ENCODE measurements around the gene HESX1. TPM values are rescaled to one million over a fixed set of nuclear protein-coding genes. Genes with fewer than 3 reads are reported as not detected.

Gene HESX1
- total and polyA plus RNA-seq, 2 of the 4 experiments (the other 2 are of a cell fraction) = 0.36 to 0.82 TPM

DNA sequence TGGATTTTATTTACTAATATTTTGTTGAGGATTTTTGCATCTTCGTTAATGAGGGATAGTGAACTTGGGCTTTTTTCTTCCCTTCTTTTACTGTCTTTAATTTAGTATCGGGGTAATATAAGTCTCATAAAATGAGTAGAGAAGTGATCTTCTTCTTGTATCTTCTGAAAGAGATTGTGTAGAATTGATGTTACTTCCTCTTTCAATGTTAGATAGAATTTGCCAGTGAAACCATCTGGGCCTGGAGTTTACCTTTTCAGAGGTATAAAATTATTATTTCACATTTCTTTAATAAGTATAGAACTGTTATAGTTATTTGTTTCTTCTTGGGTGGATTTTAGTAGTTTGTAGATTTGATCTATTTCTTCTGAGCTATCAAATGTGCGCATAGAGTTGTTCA is 7.8 kb downstream of the HESX1 start:
- Histone ChIP-seq H3K56ac (ENCODE audit: extremely low read depth, insufficient read depth, low read length) (no peak overlapping the region), H2AFZ (replicated peaks; ENCODE audit: low read length, poor library complexity) (no peak overlapping the region), H3K4me2 (ENCODE audit: low read depth, low read length) (no peak overlapping the region), H2BK20ac (ENCODE audit: low read depth, low read length) (no peak overlapping the region), H4K5ac (ENCODE audit: low read depth, low read length) (no peak overlapping the region), H2AK9ac (replicated peaks; ENCODE audit: low read depth, low read length, poor library complexity) (no peak overlapping the region), H4K20me1 (ENCODE audit: insufficient read depth, low read length) (no peaks in the 10 kb centered on the region), H3K4me1 (ENCODE audit: control insufficient read depth, insufficient read depth, low read length) (no peaks in the 10 kb centered on the region), H3K4ac (ENCODE audit: low read depth, low read length) (no peak overlapping the region), H3K27me3 (ENCODE audit: control insufficient read depth, insufficient read depth, low read length) (peaks cover 4% of the 10 kb centered on the region; the same call in 1 of the 2 replicates), H3K18ac (ENCODE audit: low read depth, low read length) (no peak overlapping the region), H2BK120ac (ENCODE audit: low read depth, low read length) (no peak overlapping the region), H3K4me3 (ENCODE audit: insufficient read depth, low read depth, low read length) (no peak overlapping the region), H3K9ac (ENCODE audit: low read depth, low read length) (no peak overlapping the region), H4K8ac (ENCODE audit: low read depth in 2 of 2, low read length in 2 of 2) (no peak overlapping the region), H3K23ac (ENCODE audit: low read depth, low read length) (no peak overlapping the region), H3K9me1 (ENCODE audit: insufficient read depth, low read length) (no peaks in the 10 kb centered on the region), H3K36me3 (ENCODE audit: control insufficient read depth, insufficient read depth, low read length) (no peaks in the 10 kb centered on the region), H4K91ac (ENCODE audit: insufficient read depth, low read depth, low read length) (no peak overlapping the region), H3K14ac (replicated peaks; ENCODE audit: low read depth, low read length) (no peak overlapping the region), H2BK15ac (ENCODE audit: low read depth, low read length) (no peak overlapping the region), H3K27ac (ENCODE audit: insufficient read depth, low read length) (no peak overlapping the region), H2BK5ac (ENCODE audit: low read depth, low read length, poor library complexity, severe bottlenecking) (no peak overlapping the region), H3K9me3 (ENCODE audit: control insufficient read depth, insufficient read depth, low read length) (no peaks in the 10 kb centered on the region), H3K79me1 (ENCODE audit: low read depth in 1 of 2, low read length in 2 of 2) (no peaks in the 10 kb centered on the region), H2AK5ac (ENCODE audit: low read depth, low read length) (no peak overlapping the region)
- ATAC-seq (ENCODE audit: low read depth) (no peak), DNase-seq (no peak)
- ChIA-PET POLR2A (ENCODE audit: unreplicated experiment) (no interaction called here), CTCF (no interaction called here)
- TF ChIP-seq POLR2A (IDR thresholded peaks at IDR 0.05; ENCODE audit: low read depth, low read length) (no peak), RCOR1 (IDR thresholded peaks at IDR 0.05; ENCODE audit: insufficient replicate concordance, low read length) (no peak), MAZ (IDR thresholded peaks at IDR 0.05; ENCODE audit: borderline replicate concordance, low read depth, low read length) (no peak), RAD21 (IDR thresholded peaks at IDR 0.05; ENCODE audit: low read length) (no peak), SMC3 (IDR thresholded peaks at IDR 0.05; ENCODE audit: low read depth, low read length) (no peak), USF2 (IDR thresholded peaks at IDR 0.05; ENCODE audit: low read depth, low read length) (no peak), CHD1 (IDR thresholded peaks at IDR 0.05; ENCODE audit: low read depth, low read length) (no peak), MXI1 (IDR thresholded peaks at IDR 0.05; ENCODE audit: borderline replicate concordance, low read depth, low read length) (no peak), RFX5 (IDR thresholded peaks at IDR 0.05; ENCODE audit: low read depth, low read length) (no peak), BHLHE40 (IDR thresholded peaks at IDR 0.05; ENCODE audit: low read depth, low read length) (no peak), FOS (IDR thresholded peaks at IDR 0.05; ENCODE audit: low read depth, low read length) (no peak), MAFK (IDR thresholded peaks at IDR 0.05; ENCODE audit: low read depth, low read length) (no peak), CEBPB (IDR thresholded peaks at IDR 0.05; ENCODE audit: low read depth, low read length) (no peak)
- TF ChIP-seq, protein P1, sequence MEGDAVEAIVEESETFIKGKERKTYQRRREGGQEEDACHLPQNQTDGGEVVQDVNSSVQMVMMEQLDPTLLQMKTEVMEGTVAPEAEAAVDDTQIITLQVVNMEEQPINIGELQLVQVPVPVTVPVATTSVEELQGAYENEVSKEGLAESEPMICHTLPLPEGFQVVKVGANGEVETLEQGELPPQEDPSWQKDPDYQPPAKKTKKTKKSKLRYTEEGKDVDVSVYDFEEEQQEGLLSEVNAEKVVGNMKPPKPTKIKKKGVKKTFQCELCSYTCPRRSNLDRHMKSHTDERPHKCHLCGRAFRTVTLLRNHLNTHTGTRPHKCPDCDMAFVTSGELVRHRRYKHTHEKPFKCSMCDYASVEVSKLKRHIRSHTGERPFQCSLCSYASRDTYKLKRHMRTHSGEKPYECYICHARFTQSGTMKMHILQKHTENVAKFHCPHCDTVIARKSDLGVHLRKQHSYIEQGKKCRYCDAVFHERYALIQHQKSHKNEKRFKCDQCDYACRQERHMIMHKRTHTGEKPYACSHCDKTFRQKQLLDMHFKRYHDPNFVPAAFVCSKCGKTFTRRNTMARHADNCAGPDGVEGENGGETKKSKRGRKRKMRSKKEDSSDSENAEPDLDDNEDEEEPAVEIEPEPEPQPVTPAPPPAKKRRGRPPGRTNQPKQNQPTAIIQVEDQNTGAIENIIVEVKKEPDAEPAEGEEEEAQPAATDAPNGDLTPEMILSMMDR (conservative IDR thresholded peaks at IDR 0.05; ENCODE audit: low read depth, low read length) = no peak
- TF ChIP-seq, protein P2, sequence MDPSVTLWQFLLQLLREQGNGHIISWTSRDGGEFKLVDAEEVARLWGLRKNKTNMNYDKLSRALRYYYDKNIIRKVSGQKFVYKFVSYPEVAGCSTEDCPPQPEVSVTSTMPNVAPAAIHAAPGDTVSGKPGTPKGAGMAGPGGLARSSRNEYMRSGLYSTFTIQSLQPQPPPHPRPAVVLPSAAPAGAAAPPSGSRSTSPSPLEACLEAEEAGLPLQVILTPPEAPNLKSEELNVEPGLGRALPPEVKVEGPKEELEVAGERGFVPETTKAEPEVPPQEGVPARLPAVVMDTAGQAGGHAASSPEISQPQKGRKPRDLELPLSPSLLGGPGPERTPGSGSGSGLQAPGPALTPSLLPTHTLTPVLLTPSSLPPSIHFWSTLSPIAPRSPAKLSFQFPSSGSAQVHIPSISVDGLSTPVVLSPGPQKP (IDR thresholded peaks at IDR 0.05; ENCODE audit: borderline replicate concordance, low read depth, low read length) = no peak
- no CpG with 5 or more reads among the region's 3 CpGs for WGBS, 2 experiments (ENCODE audit: extremely low coverage in 2 of 2, insufficient read length in 1 of 2)
- intact Hi-C loops (cut with micrococcal nuclease) (no loop called here), in situ Hi-C loops (cut with MboI; ENCODE audit: low sequenced_read_pairs) (no loop called here), dilution Hi-C loops (cut with HindIII; ENCODE audit: low sequenced_read_pairs, unreplicated experiment) (no loop called here)
- BruUV-seq (replicated peaks) = no TSS peak

Measured in IMR-90 (cell line).